Measurements from ENCODE around the gene COX20.

GRCh38 chr1:244858357-244858756, 22.9 kb downstream of the COX20 start:
- no peak for TF ChIP-seq ESRRA (IDR thresholded peaks at IDR 0.05; ENCODE audit: borderline replicate concordance, low read length)
- no peak for TF ChIP-seq CTCF (IDR thresholded peaks at IDR 0.05)
- no peak for TF ChIP-seq ZFP36 (IDR thresholded peaks at IDR 0.05; ENCODE audit: borderline replicate concordance, partially characterized antibody)
- no peak for TF ChIP-seq NR3C1 (IDR thresholded peaks at IDR 0.05)
- no peak for TF ChIP-seq POLR2AphosphoS2 (conservative IDR thresholded peaks at IDR 0.05; ENCODE audit: low read length)
- no peak for TF ChIP-seq REST (IDR thresholded peaks at IDR 0.05)
- no peak for TF ChIP-seq GATA3 (IDR thresholded peaks at IDR 0.05; ENCODE audit: borderline replicate concordance)
- TF ChIP-seq, protein P1, sequence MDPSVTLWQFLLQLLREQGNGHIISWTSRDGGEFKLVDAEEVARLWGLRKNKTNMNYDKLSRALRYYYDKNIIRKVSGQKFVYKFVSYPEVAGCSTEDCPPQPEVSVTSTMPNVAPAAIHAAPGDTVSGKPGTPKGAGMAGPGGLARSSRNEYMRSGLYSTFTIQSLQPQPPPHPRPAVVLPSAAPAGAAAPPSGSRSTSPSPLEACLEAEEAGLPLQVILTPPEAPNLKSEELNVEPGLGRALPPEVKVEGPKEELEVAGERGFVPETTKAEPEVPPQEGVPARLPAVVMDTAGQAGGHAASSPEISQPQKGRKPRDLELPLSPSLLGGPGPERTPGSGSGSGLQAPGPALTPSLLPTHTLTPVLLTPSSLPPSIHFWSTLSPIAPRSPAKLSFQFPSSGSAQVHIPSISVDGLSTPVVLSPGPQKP (IDR thresholded peaks at IDR 0.05; ENCODE audit: low read depth, low read length): no peak
- no peak for TF ChIP-seq POLR2A (IDR thresholded peaks at IDR 0.05; ENCODE audit: low read length)
- TF ChIP-seq RARB (CRISPR knock-in tag; IDR thresholded peaks at IDR 0.05): no peak
- TF ChIP-seq HES2 (IDR thresholded peaks at IDR 0.05): no peak

Measured in A549 (cell line).